GM20000 (cell line): Measurements from ENCODE around the gene ACSL4.
A peak's percentile ranks its signal among the peaks of the same experiment; 100 is the strongest.

Experiments used
- DNase-seq: peaks from one replicate; pipeline ENCODE4 v3.0.0; 2012; ENCODE audit warnings: low spot score
- TF ChIP-seq, protein P1 (sequence below): IDR thresholded peaks from 2 replicates; pipeline ENCODE4 v1.5.1; 2012; ENCODE audit warnings: mild to moderate bottlenecking, control low read depth; ENCODE audit errors: extremely low read depth, missing control alignments

Gene ACSL4

DNA sequence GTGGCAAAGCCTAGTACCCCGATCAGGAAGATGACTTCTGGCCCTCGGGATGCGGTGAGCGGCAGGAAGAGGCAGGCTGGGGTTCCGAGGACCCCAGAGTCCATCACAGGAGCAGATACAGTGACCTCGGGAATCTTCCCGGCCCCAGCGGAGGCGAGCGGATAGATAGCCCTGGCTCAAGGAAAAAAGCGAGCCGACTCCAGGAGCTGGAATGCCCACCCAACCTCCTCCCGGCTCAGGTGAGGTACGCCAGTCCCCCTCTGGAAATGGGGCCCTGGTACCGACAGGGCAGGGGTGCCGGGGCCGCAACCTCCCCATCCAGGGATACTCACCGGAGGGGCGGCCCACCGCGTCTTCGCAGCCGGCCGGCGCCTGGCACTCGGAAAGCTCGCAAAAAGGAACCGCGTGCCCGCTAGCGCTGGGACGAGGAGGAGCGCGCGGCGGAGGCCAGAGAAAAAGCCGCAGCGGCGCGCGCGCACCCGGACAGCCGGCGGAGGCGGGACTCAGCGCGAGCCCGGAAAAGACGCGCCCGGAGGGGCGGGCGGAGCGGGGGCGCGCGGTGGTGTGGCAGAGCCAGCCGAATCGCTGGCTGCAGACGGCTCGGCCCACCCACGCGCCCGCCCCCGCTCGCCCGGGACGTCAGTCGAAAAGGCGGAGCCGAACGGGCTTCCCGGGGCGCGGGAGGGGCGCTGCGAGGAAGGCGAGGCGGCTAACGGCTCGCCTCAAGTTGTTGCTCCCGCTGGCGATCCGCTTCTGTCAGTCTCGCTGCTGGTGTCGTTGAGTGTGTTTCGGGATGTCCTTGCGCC, at the start of gene ACSL4:
TSS of gene ACSL4 (minus strand) at position 451 of the 806 bp plus-strand sequence. CDS start 49,894 bp downstream, outside the sequence.
- DNase-seq: peak; percentile 86
- TF ChIP-seq, protein P1, sequence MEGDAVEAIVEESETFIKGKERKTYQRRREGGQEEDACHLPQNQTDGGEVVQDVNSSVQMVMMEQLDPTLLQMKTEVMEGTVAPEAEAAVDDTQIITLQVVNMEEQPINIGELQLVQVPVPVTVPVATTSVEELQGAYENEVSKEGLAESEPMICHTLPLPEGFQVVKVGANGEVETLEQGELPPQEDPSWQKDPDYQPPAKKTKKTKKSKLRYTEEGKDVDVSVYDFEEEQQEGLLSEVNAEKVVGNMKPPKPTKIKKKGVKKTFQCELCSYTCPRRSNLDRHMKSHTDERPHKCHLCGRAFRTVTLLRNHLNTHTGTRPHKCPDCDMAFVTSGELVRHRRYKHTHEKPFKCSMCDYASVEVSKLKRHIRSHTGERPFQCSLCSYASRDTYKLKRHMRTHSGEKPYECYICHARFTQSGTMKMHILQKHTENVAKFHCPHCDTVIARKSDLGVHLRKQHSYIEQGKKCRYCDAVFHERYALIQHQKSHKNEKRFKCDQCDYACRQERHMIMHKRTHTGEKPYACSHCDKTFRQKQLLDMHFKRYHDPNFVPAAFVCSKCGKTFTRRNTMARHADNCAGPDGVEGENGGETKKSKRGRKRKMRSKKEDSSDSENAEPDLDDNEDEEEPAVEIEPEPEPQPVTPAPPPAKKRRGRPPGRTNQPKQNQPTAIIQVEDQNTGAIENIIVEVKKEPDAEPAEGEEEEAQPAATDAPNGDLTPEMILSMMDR: no peak

GRCh38 chrX:109777749-109778148, 44.7 kb upstream of the ACSL4 start:
- TF ChIP-seq, protein P1: no peak
- no peak for DNase-seq

DNA sequence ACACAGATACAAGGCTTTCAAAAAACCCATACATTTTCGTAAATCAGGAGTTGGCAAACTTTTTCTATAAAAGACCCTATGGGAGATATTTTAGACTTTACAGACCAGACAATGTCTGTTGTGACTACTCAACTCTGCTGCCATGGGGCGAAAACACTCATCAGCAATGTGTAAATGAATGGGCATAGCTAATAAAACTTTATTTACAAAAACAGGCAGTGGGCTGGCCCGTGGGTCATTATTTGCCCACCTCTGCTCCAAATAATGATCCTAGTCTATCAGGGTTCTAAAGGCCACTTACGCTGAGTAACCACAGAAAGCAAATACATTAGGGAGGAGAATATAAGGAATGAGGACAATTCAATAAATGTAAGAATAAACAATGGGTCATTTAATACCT, 43.9 kb upstream of the ACSL4 start:
- no peak for DNase-seq
- TF ChIP-seq, protein P1: no peak

DNA sequence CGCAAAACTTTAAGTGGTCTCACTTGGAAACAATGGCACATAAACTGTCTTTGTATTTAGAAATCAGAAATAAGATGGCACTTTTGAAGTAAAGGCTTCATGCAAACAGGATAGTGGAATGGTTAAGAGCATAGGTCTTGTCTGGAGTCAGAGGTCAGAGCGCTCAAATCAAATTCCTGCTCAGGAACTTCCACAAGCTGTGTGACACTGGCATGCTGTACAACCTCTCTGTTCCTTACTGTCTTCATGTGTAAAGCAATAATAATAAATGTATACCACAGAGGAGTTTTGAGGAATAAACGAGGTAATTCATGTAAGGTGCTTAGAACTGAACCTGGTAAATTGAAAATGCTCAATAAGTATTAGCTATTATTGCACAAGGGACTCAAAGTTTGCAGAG, 43.4 kb upstream of the ACSL4 start:
- no peak for DNase-seq
- TF ChIP-seq, protein P1: no peak

- no peak for DNase-seq
- TF ChIP-seq, protein P1: no peak
Observed at GRCh38 chrX:109775386-109775785, 42.3 kb upstream of the ACSL4 start.

DNA sequence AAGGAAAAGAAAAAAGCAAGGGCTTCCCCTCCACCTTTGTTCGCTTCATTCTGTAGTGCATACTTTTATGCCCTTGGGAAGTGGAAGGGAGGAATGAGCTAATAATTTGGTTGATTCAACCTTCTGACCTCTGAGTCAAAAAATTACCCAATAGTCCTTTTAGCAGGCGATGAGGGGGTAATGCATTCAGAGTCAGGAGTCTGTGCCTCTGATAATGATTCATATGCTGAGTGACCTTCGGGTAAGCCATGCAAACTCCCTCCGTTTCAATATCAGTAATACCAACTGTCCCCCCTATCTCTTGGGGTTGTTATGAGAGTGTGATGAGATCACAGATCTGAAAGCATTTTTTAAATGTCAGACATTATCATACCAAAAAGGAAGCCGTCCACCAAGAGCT, 41.6 kb upstream of the ACSL4 start:
- peak; percentile 56 for DNase-seq
- TF ChIP-seq, protein P1: no peak

DNA sequence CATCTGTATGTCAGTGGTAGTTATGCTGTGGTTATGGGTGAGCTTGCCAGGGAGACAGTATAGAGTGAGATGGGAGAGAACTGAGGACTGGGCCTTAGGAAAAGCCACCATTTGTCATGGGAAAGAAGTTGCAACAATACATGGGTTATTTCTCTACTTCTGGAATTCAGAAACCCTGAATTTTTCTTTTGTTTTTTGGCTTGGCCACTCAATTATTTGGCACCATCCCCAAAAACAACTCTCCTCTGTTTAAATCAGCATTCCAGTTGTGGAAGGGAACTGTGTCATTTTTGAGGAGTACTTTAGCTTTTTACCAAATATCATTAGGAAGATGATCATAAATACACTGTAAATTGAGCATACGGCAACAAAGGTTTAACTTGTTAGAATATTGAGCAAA, 41.1 kb upstream of the ACSL4 start:
- TF ChIP-seq, protein P1: no peak
- DNase-seq: no peak
